Measurements from ENCODE around the gene C3orf80.
"Not testable (repeated sequence)": the region's sequence is repeated elsewhere in the genome, so short reads cannot be mapped to it uniquely, and the experiment has no call there.

C3orf80 gene

GRCh38 chr3:160199108-160199507 lies 26.1 kb upstream of the C3orf80 start:
- no peak for TF ChIP-seq CTCF (IDR thresholded peaks at IDR 0.05; ENCODE audit: extremely low read depth, missing control alignments)
- no peak for DNase-seq (ENCODE audit: low spot score)

GRCh38 chr3:160200353-160200752 lies 24.9 kb upstream of the C3orf80 start:
- no peak for DNase-seq (ENCODE audit: low spot score)
- TF ChIP-seq CTCF (IDR thresholded peaks at IDR 0.05; ENCODE audit: extremely low read depth, missing control alignments), result no peak

GRCh38 chr3:160204396-160205011 lies 20.7 kb upstream of the C3orf80 start:
- DNase-seq (ENCODE audit: low spot score), result not testable (repeated sequence)

GRCh38 chr3:160205606-160206005 lies 19.6 kb upstream of the C3orf80 start:
- no peak for DNase-seq (ENCODE audit: low spot score)
- TF ChIP-seq CTCF (IDR thresholded peaks at IDR 0.05; ENCODE audit: extremely low read depth, missing control alignments), result no peak

GRCh38 chr3:160210341-160210740 lies 14.9 kb upstream of the C3orf80 start:
- TF ChIP-seq CTCF (IDR thresholded peaks at IDR 0.05; ENCODE audit: extremely low read depth, missing control alignments), result no peak
- DNase-seq (ENCODE audit: low spot score), result no peak

- DNase-seq (ENCODE audit: low spot score), result peak; percentile 18
- no peak for TF ChIP-seq CTCF (IDR thresholded peaks at IDR 0.05; ENCODE audit: extremely low read depth, missing control alignments)
Measured at GRCh38 chr3:160210799-160211221, 14.4 kb upstream of the C3orf80 start.

GRCh38 chr3:160213191-160213590 lies 12.0 kb upstream of the C3orf80 start:
- no peak for DNase-seq (ENCODE audit: low spot score)
- TF ChIP-seq CTCF (IDR thresholded peaks at IDR 0.05; ENCODE audit: extremely low read depth, missing control alignments), result no peak

- no peak for TF ChIP-seq CTCF (IDR thresholded peaks at IDR 0.05; ENCODE audit: extremely low read depth, missing control alignments)
- DNase-seq (ENCODE audit: low spot score), result no peak
Measured at GRCh38 chr3:160217675-160218074, 7.5 kb upstream of the C3orf80 start.
